22Rv1 (cell line): Measurements from ENCODE around the gene ONECUT3.

Source experiments
- H3K27ac ChIP-seq: fragments of 450-650 bp; 2 replicates; pipeline ENCODE4 v1.5.1; 2017
- ZFX ChIP-seq: fragments of 450-650 bp; IDR thresholded peaks from 2 replicates; pipeline ENCODE4 v1.6.1; 2017; ENCODE audit warnings: antibody characterized with exemption, borderline replicate concordance
- TF ChIP-seq, protein P1 (sequence below): fragments of 450-650 bp; IDR thresholded peaks from 2 replicates; pipeline ENCODE4 v1.5.1; 2017; ENCODE audit warnings: mild to moderate bottlenecking

ONECUT3 gene

GRCh38 chr19:1744133-1744665, 9.1 kb upstream of the ONECUT3 start:
- TF ChIP-seq, protein P1, sequence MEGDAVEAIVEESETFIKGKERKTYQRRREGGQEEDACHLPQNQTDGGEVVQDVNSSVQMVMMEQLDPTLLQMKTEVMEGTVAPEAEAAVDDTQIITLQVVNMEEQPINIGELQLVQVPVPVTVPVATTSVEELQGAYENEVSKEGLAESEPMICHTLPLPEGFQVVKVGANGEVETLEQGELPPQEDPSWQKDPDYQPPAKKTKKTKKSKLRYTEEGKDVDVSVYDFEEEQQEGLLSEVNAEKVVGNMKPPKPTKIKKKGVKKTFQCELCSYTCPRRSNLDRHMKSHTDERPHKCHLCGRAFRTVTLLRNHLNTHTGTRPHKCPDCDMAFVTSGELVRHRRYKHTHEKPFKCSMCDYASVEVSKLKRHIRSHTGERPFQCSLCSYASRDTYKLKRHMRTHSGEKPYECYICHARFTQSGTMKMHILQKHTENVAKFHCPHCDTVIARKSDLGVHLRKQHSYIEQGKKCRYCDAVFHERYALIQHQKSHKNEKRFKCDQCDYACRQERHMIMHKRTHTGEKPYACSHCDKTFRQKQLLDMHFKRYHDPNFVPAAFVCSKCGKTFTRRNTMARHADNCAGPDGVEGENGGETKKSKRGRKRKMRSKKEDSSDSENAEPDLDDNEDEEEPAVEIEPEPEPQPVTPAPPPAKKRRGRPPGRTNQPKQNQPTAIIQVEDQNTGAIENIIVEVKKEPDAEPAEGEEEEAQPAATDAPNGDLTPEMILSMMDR: no peak
- TF ChIP-seq ZFX: no peak
- no peak overlapping the region for H3K27ac ChIP-seq

- no peak overlapping the region for H3K27ac ChIP-seq
Measured at GRCh38 chr19:1744822-1745563, 8.3 kb upstream of the ONECUT3 start.

DNA sequence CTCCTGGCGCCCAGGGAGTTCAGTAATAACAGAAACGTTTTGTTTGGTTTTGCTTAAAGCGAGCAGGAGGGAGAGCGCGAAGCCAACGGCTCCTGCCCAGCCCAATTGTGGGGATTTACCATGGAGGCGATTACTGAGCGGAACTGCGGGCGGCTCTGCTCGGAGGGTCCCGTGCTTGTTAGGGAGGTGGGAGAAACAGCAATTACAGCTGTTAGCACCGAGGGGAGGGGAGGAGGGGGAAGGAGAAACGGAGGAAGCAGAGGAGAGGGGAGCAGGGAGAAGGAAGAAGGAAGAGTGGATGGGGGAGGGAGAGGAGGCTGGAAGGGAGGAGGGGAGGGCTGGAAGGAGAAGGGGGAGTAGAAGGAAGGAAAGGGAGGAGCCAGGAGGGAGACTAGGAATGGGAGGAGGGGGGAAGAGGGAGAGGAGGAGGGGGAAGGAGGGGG, 7.7 kb upstream of the ONECUT3 start:
- TF ChIP-seq, protein P1: no peak
- TF ChIP-seq ZFX: no peak
- H3K27ac ChIP-seq: no peak overlapping the region

More at GRCh38 chr19:1744822-1745563, 8.3 kb upstream of the ONECUT3 start:
- TF ChIP-seq ZFX: no peak
- TF ChIP-seq, protein P1: no peak

GRCh38 chr19:1746401-1747284, 6.7 kb upstream of the ONECUT3 start:
- TF ChIP-seq, protein P1: no peak
- TF ChIP-seq ZFX: no peak
- no peak overlapping the region for H3K27ac ChIP-seq

GRCh38 chr19:1747285-1748114, 5.8 kb upstream of the ONECUT3 start:
- TF ChIP-seq ZFX: no peak
- TF ChIP-seq, protein P1: no peak
- no peak overlapping the region for H3K27ac ChIP-seq

DNA sequence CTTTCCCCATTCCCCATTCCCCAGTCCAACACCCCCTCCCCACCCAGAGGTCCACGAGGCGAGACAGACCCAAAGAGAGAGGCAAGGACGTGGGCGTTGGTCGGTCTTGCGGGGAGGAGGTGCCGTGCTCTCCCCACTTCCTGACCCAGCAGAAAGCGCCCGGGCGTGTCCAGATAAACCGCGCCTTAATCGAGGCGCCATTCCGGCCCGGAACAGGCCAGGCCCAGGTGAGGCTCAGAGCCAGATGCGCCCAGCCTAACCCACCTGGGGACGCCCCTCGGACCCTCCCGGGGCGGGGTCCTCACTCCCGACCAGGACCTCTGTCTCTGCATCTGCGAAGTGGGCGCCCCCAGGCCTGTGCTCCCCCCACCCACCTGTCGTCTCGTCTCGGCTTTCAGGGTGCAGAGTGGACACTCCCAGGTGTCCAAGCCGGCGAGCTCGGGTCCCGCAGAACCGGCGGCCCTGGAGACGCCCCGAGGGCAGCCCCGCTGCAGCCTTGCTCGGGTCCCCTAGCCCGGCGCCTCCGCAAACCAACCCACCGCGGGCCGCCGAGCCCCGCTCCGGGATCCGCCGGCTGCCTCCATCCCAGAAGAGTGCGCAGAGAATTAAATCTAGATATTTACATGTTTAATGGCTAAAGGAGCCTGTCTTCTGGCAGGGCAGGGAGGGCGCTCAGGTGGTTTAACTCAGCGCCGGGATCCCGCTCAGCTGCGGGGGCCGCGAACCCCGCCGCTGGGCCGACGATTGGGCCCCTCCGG, 5.0 kb upstream of the ONECUT3 start:
- no peak for TF ChIP-seq ZFX
- TF ChIP-seq, protein P1: no peak
- H3K27ac ChIP-seq: no peak overlapping the region
